Measurements from ENCODE around the gene TBX3. TPM values are rescaled to one million over a fixed set of nuclear protein-coding genes. Genes with fewer than 3 reads are reported as not detected.

Gene TBX3
- total RNA-seq, 1 donor from 2014 or later, result not detected

GRCh38 chr12:114636723-114637480 lies 47.1 kb downstream of the TBX3 start:
- Histone ChIP-seq H3F3A (ENCODE audit: low read depth) (no peaks in the 10 kb centered on the region), H3K9me3 (ENCODE audit: low read depth) (no peaks in the 10 kb centered on the region), H3K4me3 (no peak overlapping the region), H4K20me1 (ENCODE audit: low read depth) (no peaks in the 10 kb centered on the region), H3K79me2 (ENCODE audit: low read depth) (no peaks in the 10 kb centered on the region), H3K4me1 (no peaks in the 10 kb centered on the region), H3K9ac (no peak overlapping the region), H3K36me3 (no peaks in the 10 kb centered on the region), H3K27me3 (no peaks in the 10 kb centered on the region), H3K27ac (no peak overlapping the region), H3K4me2 (no peak overlapping the region), H2AFZ (replicated peaks) (no peak overlapping the region)
- peak; percentile 58 for DNase-seq (ENCODE audit: low spot score)
- H3K27ac Mint-ChIP-seq, result no peak overlapping the region
- TF ChIP-seq, protein P1, sequence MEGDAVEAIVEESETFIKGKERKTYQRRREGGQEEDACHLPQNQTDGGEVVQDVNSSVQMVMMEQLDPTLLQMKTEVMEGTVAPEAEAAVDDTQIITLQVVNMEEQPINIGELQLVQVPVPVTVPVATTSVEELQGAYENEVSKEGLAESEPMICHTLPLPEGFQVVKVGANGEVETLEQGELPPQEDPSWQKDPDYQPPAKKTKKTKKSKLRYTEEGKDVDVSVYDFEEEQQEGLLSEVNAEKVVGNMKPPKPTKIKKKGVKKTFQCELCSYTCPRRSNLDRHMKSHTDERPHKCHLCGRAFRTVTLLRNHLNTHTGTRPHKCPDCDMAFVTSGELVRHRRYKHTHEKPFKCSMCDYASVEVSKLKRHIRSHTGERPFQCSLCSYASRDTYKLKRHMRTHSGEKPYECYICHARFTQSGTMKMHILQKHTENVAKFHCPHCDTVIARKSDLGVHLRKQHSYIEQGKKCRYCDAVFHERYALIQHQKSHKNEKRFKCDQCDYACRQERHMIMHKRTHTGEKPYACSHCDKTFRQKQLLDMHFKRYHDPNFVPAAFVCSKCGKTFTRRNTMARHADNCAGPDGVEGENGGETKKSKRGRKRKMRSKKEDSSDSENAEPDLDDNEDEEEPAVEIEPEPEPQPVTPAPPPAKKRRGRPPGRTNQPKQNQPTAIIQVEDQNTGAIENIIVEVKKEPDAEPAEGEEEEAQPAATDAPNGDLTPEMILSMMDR (IDR thresholded peaks at IDR 0.05), result peak; percentile 58
- no peak for TF ChIP-seq EZH2phosphoT487 (IDR thresholded peaks at IDR 0.05)
- peaks cover 13% of the 10 kb centered on the region for H3K27me3 Mint-ChIP-seq (ENCODE audit: insufficient read depth, low read depth)
- no peaks in the 10 kb centered on the region for H3K9me3 Mint-ChIP-seq
- no peak overlapping the region for H3K4me3 Mint-ChIP-seq
- no peaks in the 10 kb centered on the region for H3K36me3 Mint-ChIP-seq
- no peaks in the 10 kb centered on the region for H3K4me1 Mint-ChIP-seq

- no peaks in the 10 kb centered on the region for H3K79me2 ChIP-seq (ENCODE audit: low read depth)
- DNase-seq (ENCODE audit: low spot score), result no peak
- TF ChIP-seq EZH2phosphoT487 (IDR thresholded peaks at IDR 0.05) (no peak), EZH2 (IDR thresholded peaks at IDR 0.05) (no peak)
- TF ChIP-seq, protein P1 (IDR thresholded peaks at IDR 0.05), result no peak
- Mint-ChIP-seq H3K4me1 (no peaks in the 10 kb centered on the region), H3K9me3 (no peaks in the 10 kb centered on the region), H3K27me3 (ENCODE audit: insufficient read depth, low read depth) (peaks cover 6% of the 10 kb centered on the region), H3K4me3 (no peak overlapping the region), H3K36me3 (no peaks in the 10 kb centered on the region), H3K27ac (no peak overlapping the region)
- no peak overlapping the region for H2AFZ ChIP-seq (replicated peaks)
- H3K36me3 ChIP-seq, result no peaks in the 10 kb centered on the region
- H4K20me1 ChIP-seq (ENCODE audit: low read depth), result no peaks in the 10 kb centered on the region
- H3K27me3 ChIP-seq, result no peaks in the 10 kb centered on the region
- H3K4me2 ChIP-seq, result no peak overlapping the region
- H3F3A ChIP-seq (ENCODE audit: low read depth), result no peaks in the 10 kb centered on the region
- H3K27ac ChIP-seq, result no peak overlapping the region
- H3K4me1 ChIP-seq, result no peaks in the 10 kb centered on the region
- no peak overlapping the region for H3K4me3 ChIP-seq
- no peak overlapping the region for H3K9ac ChIP-seq
- no peaks in the 10 kb centered on the region for H3K9me3 ChIP-seq (ENCODE audit: low read depth)
Measured at GRCh38 chr12:114631242-114631641, 52.7 kb downstream of the TBX3 start.

GRCh38 chr12:114628199-114628598 lies 55.8 kb downstream of the TBX3 start:
- no peak overlapping the region for H3K9ac ChIP-seq
- Mint-ChIP-seq H3K27me3 (ENCODE audit: insufficient read depth, low read depth) (peaks cover 8% of the 10 kb centered on the region), H3K27ac (no peak overlapping the region), H3K4me3 (no peak overlapping the region), H3K4me1 (no peaks in the 10 kb centered on the region), H3K36me3 (no peaks in the 10 kb centered on the region), H3K9me3 (no peaks in the 10 kb centered on the region)
- TF ChIP-seq EZH2 (IDR thresholded peaks at IDR 0.05), result no peak
- TF ChIP-seq, protein P1 (IDR thresholded peaks at IDR 0.05), result no peak
- no peak for TF ChIP-seq EZH2phosphoT487 (IDR thresholded peaks at IDR 0.05)
- no peaks in the 10 kb centered on the region for H3K36me3 ChIP-seq
- DNase-seq (ENCODE audit: low spot score), result no peak
- no peak overlapping the region for H3K4me2 ChIP-seq
- no peaks in the 10 kb centered on the region for H3K4me1 ChIP-seq
- H2AFZ ChIP-seq (replicated peaks), result no peak overlapping the region
- no peaks in the 10 kb centered on the region for H3K79me2 ChIP-seq (ENCODE audit: low read depth)
- no peaks in the 10 kb centered on the region for H3F3A ChIP-seq (ENCODE audit: low read depth)
- no peaks in the 10 kb centered on the region for H3K27me3 ChIP-seq
- no peak overlapping the region for H3K4me3 ChIP-seq
- H4K20me1 ChIP-seq (ENCODE audit: low read depth), result no peaks in the 10 kb centered on the region
- H3K9me3 ChIP-seq (ENCODE audit: low read depth), result no peaks in the 10 kb centered on the region
- no peak overlapping the region for H3K27ac ChIP-seq
